Fibroblast of lung (primary cell): ENCODE results near the gene GRK5. TPM values are rescaled to one million over a fixed set of nuclear protein-coding genes. Genes with fewer than 3 reads are reported as not detected.

Experiments used
- DNase-seq, 2 donors: peaks; one replicate each; pipeline versions ENCODE4 v3.0.0 to v3.0.0-alpha.2; 2010; ENCODE audit warnings: low read depth in 2 of 2
- H2AFZ ChIP-seq: 2 replicates; pipeline ENCODE4 v1.5.1; 2012; ENCODE audit warnings: low read length, control low read depth, inconsistent platforms
- H3K27ac ChIP-seq: 2 replicates; pipeline ENCODE4 v1.5.1; 2011; ENCODE audit warnings: low read length, control low read depth; ENCODE audit not compliant: insufficient read depth
- H3K27me3 ChIP-seq: 2 replicates; pipeline ENCODE4 v1.5.1; 2011; ENCODE audit warnings: mild to moderate bottlenecking, low read length; ENCODE audit not compliant: control insufficient read depth, insufficient read depth
- H3K36me3 ChIP-seq: 2 replicates; pipeline ENCODE4 v1.5.1; 2011; ENCODE audit warnings: low read length; ENCODE audit not compliant: control insufficient read depth, insufficient read depth
- H3K4me1 ChIP-seq: 2 replicates; pipeline ENCODE4 v1.5.1; 2011; ENCODE audit warnings: low read length; ENCODE audit not compliant: control insufficient read depth, insufficient read depth; ENCODE audit errors: extremely low read depth
- H3K4me2 ChIP-seq: 2 replicates; pipeline ENCODE4 v1.5.1; 2011; ENCODE audit warnings: low read length, control low read depth; ENCODE audit not compliant: insufficient read depth; ENCODE audit errors: extremely low read depth
- H3K4me3 ChIP-seq, 4 experiments: fragments of 200-600 bp in 1 of 4; sonication (generic) in 1 of 4; replicated peaks in 1 of 4; 2 replicates each; pipeline ENCODE4 v1.5.1; 2011 to 2016; ENCODE audit warnings: low read length in 4 of 4, low read depth in 3 of 4, mild to moderate bottlenecking in 3 of 4, control low read depth in 2 of 4, inconsistent platforms in 1 of 4, mixed read lengths in 1 of 4; ENCODE audit not compliant: insufficient read depth in 1 of 4; ENCODE audit errors: control extremely low read depth in 1 of 4
- H3K79me2 ChIP-seq: 2 replicates; pipeline ENCODE4 v1.5.1; 2012; ENCODE audit warnings: mild to moderate bottlenecking, low read length, inconsistent platforms; ENCODE audit not compliant: control insufficient read depth, insufficient read depth
- H3K9ac ChIP-seq: 2 replicates; pipeline ENCODE4 v1.5.1; 2011; ENCODE audit warnings: mild to moderate bottlenecking, low read length, control low read depth; ENCODE audit not compliant: insufficient read depth
- H3K9me3 ChIP-seq: 2 replicates; pipeline ENCODE4 v1.5.1; 2012; ENCODE audit warnings: low read depth, low read length; ENCODE audit not compliant: control insufficient read depth, insufficient read depth
- H4K20me1 ChIP-seq: 2 replicates; pipeline ENCODE4 v1.5.1; 2011; ENCODE audit warnings: low read length; ENCODE audit not compliant: control insufficient read depth, insufficient read depth; ENCODE audit errors: extremely low read depth
- CTCF ChIP-seq, 2 donors: IDR thresholded peaks in 1 of 2; conservative IDR thresholded peaks in 1 of 2; 1 replicate in 1 of 2; 2 replicates in 1 of 2; pipeline ENCODE4 v1.5.1; 2011 to 2012; ENCODE audit warnings: low read length in 2 of 2, control low read depth in 1 of 2, inconsistent platforms in 1 of 2, low read depth in 1 of 2, mild to moderate bottlenecking in 1 of 2
- EZH2 ChIP-seq: IDR thresholded peaks from 2 replicates; pipeline ENCODE4 v1.5.1; 2012; ENCODE audit warnings: low read length, control low read depth, mild to moderate bottlenecking; ENCODE audit errors: missing control alignments
- polyA plus RNA-seq, 2 donors: library from polyadenylated mRNA; depleted of rRNA in 1 of 2; stranded (reverse) in 1 of 2; unstranded in 1 of 2; fragments of >200 nt; gene quantifications; 2 replicates each; pipeline ENCODE4 v1.2.1, GENCODE V29; 2011 to 2012; ENCODE audit warnings: missing spikeins in 1 of 2
- total RNA-seq: library from RNA; depleted of rRNA; stranded (reverse); fragments of >200 nt; gene quantifications from 2 replicates; pipeline ENCODE4 v1.2.1, GENCODE V29; 2014

GRK5 gene
- total and polyA plus RNA-seq, 2 donors (not counting 1 experiment from before 2014, with no cell fraction given): 24.1 to 90.3 TPM

- peak in 1 of 2 donors; percentile 83 for DNase-seq
- peaks cover 3% of the 10 kb centered on the region for H3K79me2 ChIP-seq
- no peaks in the 10 kb centered on the region for H3K27me3 ChIP-seq
- peaks cover 19% of the 10 kb centered on the region for H3K4me1 ChIP-seq
- H3K27ac ChIP-seq: no peak overlapping the region
- H4K20me1 ChIP-seq: no peaks in the 10 kb centered on the region
- peaks cover 12% of the 10 kb centered on the region for H3K36me3 ChIP-seq
- peak in 1 of 2 donors; percentile 5 for TF ChIP-seq CTCF (conservative IDR thresholded peaks at IDR 0.05 in 1 of 2, IDR thresholded peaks at IDR 0.05 in 1 of 2; ENCODE audit: low read depth in 1 of 2, low read length in 2 of 2)
- no peak for TF ChIP-seq EZH2
- H3K4me3 ChIP-seq: no peak overlapping the region
- H3K4me2 ChIP-seq: no peak overlapping the region
- no peak overlapping the region for H3K9ac ChIP-seq
- no peak overlapping the region for H2AFZ ChIP-seq
- H3K9me3 ChIP-seq: no peaks in the 10 kb centered on the region
These were observed 191.6 kb downstream of the GRK5 start for GRCh38 chr10:119398996-119399395.

DNA sequence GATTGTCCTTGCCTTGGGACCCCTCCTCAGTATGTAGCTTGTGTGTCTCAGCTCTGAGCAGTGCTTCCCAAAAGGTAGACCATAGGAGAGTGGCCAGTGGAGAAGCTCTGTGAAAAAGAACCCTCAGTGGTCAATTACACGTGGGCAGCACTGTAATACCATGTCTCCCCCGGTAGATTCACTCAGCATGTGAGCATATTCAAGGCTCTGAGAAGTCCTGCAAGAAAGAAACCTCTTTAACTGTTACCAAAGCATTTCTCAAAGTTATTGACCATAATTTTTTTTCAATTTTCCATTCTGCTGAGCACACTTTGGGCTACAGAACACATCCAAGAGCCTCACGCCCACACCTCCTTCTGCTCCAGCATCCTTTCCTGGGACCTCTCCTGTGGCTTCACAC, 192.1 kb downstream of the GRK5 start:
- Histone ChIP-seq H2AFZ (no peak overlapping the region), H4K20me1 (no peaks in the 10 kb centered on the region), H3K36me3 (peaks cover 12% of the 10 kb centered on the region), H3K9me3 (no peaks in the 10 kb centered on the region), H3K27ac (no peak overlapping the region), H3K79me2 (peaks cover 3% of the 10 kb centered on the region), H3K4me1 (peaks cover 16% of the 10 kb centered on the region), H3K4me3 (no peak overlapping the region), H3K9ac (no peak overlapping the region), H3K27me3 (no peaks in the 10 kb centered on the region), H3K4me2 (no peak overlapping the region)
- TF ChIP-seq EZH2: no peak
- no peak for TF ChIP-seq CTCF (conservative IDR thresholded peaks at IDR 0.05 in 1 of 2, IDR thresholded peaks at IDR 0.05 in 1 of 2; ENCODE audit: low read depth in 1 of 2, low read length in 2 of 2)
- no peak for DNase-seq

DNA sequence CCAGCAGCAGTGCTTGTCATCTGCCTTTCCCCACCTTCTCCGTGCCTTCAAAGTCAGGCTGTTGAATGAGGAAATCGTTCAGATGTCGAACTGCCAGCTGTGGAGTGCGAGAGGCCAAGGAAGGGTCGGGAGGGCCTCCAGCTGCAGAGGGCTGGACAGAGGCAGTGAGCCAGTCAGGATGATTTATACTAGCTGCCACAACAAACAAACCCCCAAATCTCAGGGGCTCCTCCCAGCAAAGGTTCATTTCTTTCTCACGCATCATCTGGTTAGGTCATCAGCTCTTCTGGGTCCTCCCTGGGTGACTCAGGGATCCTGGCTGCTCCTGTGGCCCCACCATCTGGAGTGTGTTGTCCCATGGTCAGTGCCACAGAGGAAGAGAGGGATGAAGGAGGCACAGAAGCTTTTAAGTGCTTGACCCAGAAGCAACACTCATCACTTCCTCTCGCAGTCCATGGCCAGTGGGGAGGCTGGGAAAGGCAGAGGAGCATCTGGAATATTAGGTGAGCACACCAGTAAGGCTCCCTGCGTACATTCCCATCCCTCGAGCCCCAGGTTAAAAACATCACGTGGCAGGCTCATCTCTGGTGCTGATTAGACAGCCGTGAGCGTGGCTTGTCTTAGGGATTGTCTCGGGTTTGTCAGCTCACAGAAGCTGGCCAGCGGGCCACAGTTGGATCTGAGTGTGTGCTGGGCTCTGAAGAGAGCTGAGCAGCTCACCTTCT, 194.5 kb downstream of the GRK5 start:
- Histone ChIP-seq H3K36me3 (peaks cover 11% of the 10 kb centered on the region), H3K4me1 (peaks cover 12% of the 10 kb centered on the region), H3K4me3 (no peak overlapping the region), H3K9ac (peak overlapping the region; percentile 44), H2AFZ (no peak overlapping the region), H3K27me3 (no peaks in the 10 kb centered on the region), H3K79me2 (peaks cover 13% of the 10 kb centered on the region), H3K9me3 (no peaks in the 10 kb centered on the region), H3K4me2 (no peak overlapping the region), H4K20me1 (no peaks in the 10 kb centered on the region), H3K27ac (peak overlapping the region; percentile 89)
- TF ChIP-seq CTCF (conservative IDR thresholded peaks at IDR 0.05 in 1 of 2, IDR thresholded peaks at IDR 0.05 in 1 of 2; ENCODE audit: low read depth in 1 of 2, low read length in 2 of 2): no peak
- no peak for TF ChIP-seq EZH2
- peak; percentile 96 to 99 for DNase-seq
